Measurements from ENCODE around the gene PPARA. TPM values are rescaled to one million over a fixed set of nuclear protein-coding genes. Genes with fewer than 3 reads are reported as not detected.
"Not testable (repeated sequence)": the region's sequence is repeated elsewhere in the genome, so short reads cannot be mapped to it uniquely, and the experiment has no call there.

Gene PPARA
- total RNA-seq, 1 donor from 2014 or later, result 9.3 TPM

DNA sequence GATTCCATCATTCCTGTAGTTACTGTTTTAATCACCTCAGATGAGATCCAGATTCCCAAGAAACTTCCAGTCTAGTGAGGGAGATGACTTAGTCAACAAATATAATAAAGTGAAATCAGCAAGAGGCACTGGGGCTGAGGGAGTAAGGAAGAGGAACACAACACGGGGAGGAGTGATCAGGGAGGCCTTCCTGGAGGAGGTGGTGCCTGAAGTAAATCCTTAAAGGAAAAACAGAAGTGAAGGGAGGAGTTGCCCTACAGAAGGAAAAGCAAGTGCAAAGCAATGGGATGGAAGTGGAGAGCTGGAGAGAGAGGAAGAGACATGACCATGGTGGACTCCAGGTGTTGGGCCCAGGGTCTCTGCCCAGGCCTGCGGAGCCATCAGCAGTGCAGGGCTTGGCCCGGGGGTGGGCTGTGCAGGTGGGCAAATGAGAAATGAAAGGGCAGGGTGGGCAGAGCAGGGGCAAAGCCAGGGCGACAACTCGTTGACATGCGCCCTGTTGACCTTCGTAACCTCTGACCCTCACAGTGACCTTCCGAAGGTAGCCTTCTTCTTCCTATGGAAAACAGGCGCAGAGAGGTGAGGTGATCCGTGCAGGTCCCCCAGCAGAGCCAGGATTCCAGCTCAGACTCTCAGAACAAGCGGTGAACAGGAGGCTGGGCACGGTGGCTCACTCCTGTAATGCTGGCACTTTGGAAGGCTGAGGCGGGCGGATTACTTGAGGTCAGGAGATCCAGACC lies 12.1 kb upstream of the PPARA start:
- TF ChIP-seq, protein P1, sequence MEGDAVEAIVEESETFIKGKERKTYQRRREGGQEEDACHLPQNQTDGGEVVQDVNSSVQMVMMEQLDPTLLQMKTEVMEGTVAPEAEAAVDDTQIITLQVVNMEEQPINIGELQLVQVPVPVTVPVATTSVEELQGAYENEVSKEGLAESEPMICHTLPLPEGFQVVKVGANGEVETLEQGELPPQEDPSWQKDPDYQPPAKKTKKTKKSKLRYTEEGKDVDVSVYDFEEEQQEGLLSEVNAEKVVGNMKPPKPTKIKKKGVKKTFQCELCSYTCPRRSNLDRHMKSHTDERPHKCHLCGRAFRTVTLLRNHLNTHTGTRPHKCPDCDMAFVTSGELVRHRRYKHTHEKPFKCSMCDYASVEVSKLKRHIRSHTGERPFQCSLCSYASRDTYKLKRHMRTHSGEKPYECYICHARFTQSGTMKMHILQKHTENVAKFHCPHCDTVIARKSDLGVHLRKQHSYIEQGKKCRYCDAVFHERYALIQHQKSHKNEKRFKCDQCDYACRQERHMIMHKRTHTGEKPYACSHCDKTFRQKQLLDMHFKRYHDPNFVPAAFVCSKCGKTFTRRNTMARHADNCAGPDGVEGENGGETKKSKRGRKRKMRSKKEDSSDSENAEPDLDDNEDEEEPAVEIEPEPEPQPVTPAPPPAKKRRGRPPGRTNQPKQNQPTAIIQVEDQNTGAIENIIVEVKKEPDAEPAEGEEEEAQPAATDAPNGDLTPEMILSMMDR (IDR thresholded peaks at IDR 0.05; ENCODE audit: insufficient read depth, low read length, poor library complexity, severe bottlenecking), result no peak
- H3K4me3 ChIP-seq (ENCODE audit: low read depth, low read length), result no peak overlapping the region
- no peaks in the 10 kb centered on the region for H3K36me3 ChIP-seq (ENCODE audit: control insufficient read depth, insufficient read depth, low read length)
- DNase-seq (ENCODE audit: low read depth), result no peak
- peaks cover 3% of the 10 kb centered on the region for H3K27me3 ChIP-seq (ENCODE audit: control insufficient read depth, insufficient read depth, low read length)

DNA sequence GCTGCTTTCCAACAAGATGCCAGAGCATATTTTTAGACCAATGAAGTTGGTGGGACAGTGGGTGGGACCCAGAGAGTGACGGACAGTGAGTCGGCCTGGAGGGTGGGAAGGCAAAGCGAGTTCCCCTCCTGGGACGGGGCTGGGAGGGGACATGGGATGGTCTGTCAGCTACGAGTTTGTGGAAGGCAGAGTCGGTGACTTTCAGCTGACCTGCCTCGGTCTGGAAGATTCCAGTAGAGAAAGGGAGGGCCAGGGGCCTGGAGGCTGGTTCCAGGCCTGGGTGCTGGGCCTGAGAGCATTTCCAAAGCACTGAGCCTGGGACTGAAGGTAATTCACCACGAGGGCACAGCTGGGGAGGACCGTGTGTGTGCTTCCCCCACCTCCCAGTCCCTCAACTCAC lies 10.9 kb upstream of the PPARA start:
- not testable (repeated sequence) for H3K36me3 ChIP-seq (ENCODE audit: control insufficient read depth, insufficient read depth, low read length); H3K27me3 ChIP-seq (ENCODE audit: control insufficient read depth, insufficient read depth, low read length); H3K4me3 ChIP-seq (ENCODE audit: low read depth, low read length); DNase-seq (ENCODE audit: low read depth)

DNA sequence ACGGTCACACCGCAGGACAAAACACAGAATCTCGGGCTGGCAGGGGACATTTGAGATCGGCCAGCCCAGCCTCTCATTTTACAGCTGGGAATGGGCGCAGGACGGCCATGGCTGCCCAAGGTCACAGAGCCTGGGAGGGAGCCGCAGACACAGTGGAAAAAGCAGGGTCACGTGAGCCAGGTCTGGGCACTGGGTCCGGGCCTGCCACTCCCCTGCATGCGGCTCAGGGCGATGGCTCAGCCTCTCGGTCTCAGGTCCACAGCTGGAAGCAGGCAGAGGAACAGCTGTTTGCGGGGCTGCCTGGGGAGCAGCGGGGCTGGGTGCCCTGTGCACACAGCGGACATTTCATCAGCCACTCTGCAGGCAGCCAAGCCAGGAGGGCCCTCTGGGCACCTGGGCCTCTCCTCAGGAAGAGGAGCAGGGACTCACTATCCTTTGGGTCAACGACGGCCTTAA lies 10.4 kb upstream of the PPARA start:
- no peak overlapping the region for H3K4me3 ChIP-seq (ENCODE audit: low read depth, low read length)
- H3K36me3 ChIP-seq (ENCODE audit: control insufficient read depth, insufficient read depth, low read length), result no peaks in the 10 kb centered on the region
- no peak for DNase-seq (ENCODE audit: low read depth)
- TF ChIP-seq, protein P1 (IDR thresholded peaks at IDR 0.05; ENCODE audit: insufficient read depth, low read length, poor library complexity, severe bottlenecking), result no peak
- H3K27me3 ChIP-seq (ENCODE audit: control insufficient read depth, insufficient read depth, low read length), result peaks cover 3% of the 10 kb centered on the region

DNA sequence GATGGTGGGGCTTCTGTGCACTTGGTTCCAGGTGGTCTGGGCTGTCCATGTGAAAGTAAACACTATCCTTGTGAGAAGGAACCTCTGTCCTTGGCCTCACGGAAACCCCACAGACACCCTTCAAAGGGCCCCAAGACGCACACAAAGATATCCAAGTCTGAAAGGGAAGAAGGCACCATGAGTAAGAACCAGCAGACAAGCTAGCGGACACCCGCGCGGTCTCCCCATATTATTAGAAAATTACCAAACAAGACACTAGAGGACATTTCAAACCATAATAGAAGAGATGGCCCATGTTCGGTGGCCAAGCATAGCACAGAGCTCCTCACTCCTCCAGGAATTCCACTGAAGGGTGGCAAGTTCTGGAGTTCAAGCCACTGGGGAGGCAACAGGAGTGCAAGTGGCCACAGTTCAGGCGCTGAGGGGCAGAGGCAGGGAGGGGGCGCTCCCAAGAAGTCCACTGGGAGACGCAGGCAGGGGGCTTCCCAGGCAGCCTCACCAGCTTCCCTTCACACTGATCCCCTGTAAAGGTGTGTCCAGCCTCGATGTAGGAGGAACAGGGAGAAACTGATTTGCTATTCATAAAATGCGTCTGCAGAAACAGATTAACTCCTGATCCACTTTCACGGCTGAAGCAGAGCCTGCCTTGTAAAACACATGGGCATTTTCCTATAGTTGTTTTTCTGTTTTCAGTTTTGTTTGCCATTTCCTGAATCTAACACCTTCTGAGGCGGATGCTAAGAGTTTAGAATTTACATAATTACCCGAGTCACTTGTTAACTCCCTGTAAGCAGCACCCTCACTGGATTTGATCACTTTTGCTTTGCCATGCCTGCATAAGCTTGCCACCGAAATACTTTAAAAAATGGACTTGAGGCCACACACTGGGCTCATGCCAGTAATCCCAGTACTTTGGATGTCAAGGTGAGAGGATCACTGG lies 9.1 kb upstream of the PPARA start:
- H3K4me3 ChIP-seq (ENCODE audit: low read depth, low read length), result no peak overlapping the region
- H3K36me3 ChIP-seq (ENCODE audit: control insufficient read depth, insufficient read depth, low read length), result no peaks in the 10 kb centered on the region
- TF ChIP-seq, protein P1 (IDR thresholded peaks at IDR 0.05; ENCODE audit: insufficient read depth, low read length, poor library complexity, severe bottlenecking), result no peak
- peaks cover 3% of the 10 kb centered on the region for H3K27me3 ChIP-seq (ENCODE audit: control insufficient read depth, insufficient read depth, low read length)
- no peak for DNase-seq (ENCODE audit: low read depth)

DNA sequence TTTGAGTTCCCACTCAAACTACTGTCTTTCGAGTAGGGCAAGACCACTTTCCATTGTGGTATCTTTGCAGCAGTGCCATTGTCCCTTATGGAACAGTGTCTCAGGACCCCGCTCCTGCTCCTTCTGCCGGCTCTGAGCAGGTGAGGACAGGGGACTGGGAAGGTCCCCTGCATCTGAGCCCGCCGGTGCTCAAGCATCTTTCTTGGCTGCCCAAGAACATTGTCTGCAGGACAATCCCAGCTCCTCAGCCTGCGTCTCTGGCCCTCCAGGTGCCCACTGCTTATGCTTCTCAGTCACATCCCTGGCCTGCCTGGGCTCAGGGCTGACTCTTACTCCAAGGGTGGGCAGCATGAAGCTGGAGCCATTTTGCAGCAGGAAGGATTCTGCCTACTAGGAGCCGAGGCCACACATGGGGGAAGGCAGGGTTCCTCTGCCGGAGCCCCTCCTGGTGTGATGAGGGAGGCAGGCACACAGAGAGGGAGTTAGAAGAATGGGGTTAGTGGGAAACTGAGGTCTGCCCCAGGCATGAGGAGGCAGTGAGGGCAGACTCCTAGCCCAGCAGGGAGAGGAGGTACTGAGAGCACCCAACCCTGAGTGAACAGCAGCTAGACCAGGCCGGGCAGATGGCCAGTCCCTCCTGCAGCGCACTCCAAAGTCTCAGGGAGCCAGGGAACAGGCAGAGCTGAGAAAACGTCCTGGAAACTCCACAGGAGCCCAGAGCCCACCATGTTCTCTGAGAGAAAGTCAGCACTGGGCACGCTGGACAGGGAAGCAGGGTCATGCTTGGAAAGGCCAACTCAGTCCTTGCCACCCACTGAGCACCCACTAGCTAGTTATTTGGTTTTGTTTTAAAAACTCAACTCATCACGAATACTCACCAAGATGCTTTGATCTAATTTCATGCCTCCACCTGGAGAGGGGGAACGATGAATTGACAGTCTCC lies 7.5 kb upstream of the PPARA start:
- Histone ChIP-seq H3K36me3 (ENCODE audit: control insufficient read depth, insufficient read depth, low read length) (no peaks in the 10 kb centered on the region), H3K4me3 (ENCODE audit: low read depth, low read length) (no peak overlapping the region), H3K27me3 (ENCODE audit: control insufficient read depth, insufficient read depth, low read length) (peaks cover 14% of the 10 kb centered on the region)
- DNase-seq (ENCODE audit: low read depth), result no peak
- TF ChIP-seq, protein P1 (IDR thresholded peaks at IDR 0.05; ENCODE audit: insufficient read depth, low read length, poor library complexity, severe bottlenecking), result no peak

Data from kidney epithelial cell (primary cell).